ENCODE measurements around the gene PARP16.

Gene PARP16

DNA sequence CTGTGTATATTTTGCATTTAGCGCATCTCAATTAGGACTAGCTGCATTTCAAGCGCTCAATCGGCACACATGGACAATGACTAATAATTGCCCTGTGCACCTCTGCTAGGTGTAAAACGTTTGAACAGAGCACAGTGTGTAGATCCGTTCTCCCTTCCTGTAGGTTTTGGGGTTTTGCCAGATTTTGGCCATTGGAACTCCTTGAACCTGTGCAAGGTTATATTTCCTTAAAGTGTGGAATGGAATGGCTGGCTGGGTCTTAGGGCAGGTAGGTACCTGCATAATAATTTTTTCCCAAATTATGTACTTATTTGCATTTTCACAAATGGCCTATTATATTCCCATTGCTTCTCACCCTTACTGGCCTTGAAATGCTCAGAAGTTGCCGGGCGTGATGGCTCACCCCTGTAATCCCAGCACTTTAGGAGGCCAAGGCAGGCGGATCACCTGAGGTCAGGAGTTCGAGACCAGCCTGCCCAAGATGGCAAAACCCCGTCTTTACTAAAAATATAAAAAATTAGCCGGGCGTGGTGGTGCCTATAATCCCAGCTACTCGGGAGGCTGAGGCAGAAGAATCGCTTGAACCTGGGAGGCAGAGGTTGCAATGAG, 18.6 kb upstream of the PARP16 start:
- no peaks in the 10 kb centered on the region for H3K9me3 ChIP-seq (ENCODE audit: insufficient read depth, low read length, severe bottlenecking)
- peak overlapping the region; percentile 83 for H3K9ac ChIP-seq (ENCODE audit: low read depth, low read length)
- H3K27me3 ChIP-seq (ENCODE audit: insufficient read depth, low read length, poor library complexity), result no peaks in the 10 kb centered on the region
- peak overlapping the region; percentile 36; the same call in 1 of the 2 replicates for H2AFZ ChIP-seq (ENCODE audit: low read depth, low read length)
- no peaks in the 10 kb centered on the region for H3K79me2 ChIP-seq (ENCODE audit: insufficient read depth, low read length)
- no peaks in the 10 kb centered on the region for H4K20me1 ChIP-seq (ENCODE audit: insufficient read depth, low read length)
- H3K27ac ChIP-seq (ENCODE audit: low read length), result peak overlapping the region; percentile 65
- TF ChIP-seq, protein P1, sequence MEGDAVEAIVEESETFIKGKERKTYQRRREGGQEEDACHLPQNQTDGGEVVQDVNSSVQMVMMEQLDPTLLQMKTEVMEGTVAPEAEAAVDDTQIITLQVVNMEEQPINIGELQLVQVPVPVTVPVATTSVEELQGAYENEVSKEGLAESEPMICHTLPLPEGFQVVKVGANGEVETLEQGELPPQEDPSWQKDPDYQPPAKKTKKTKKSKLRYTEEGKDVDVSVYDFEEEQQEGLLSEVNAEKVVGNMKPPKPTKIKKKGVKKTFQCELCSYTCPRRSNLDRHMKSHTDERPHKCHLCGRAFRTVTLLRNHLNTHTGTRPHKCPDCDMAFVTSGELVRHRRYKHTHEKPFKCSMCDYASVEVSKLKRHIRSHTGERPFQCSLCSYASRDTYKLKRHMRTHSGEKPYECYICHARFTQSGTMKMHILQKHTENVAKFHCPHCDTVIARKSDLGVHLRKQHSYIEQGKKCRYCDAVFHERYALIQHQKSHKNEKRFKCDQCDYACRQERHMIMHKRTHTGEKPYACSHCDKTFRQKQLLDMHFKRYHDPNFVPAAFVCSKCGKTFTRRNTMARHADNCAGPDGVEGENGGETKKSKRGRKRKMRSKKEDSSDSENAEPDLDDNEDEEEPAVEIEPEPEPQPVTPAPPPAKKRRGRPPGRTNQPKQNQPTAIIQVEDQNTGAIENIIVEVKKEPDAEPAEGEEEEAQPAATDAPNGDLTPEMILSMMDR (IDR thresholded peaks at IDR 0.05; ENCODE audit: borderline replicate concordance, extremely low read depth, low read length, poor library complexity, severe bottlenecking), result no peak
- TF ChIP-seq EZH2 (IDR thresholded peaks at IDR 0.05; ENCODE audit: borderline replicate concordance, low read depth, low read length, severe bottlenecking), result no peak
- H3K4me3 ChIP-seq (ENCODE audit: low read depth in 1 of 2, low read length in 2 of 2), result peak overlapping the region in 1 of 2 experiments; percentile 21; a peak in 2 of 4 replicates
- ATAC-seq (ENCODE audit: insufficient read depth, low read depth) (no peak), DNase-seq (no peak)
- H3K36me3 ChIP-seq (ENCODE audit: insufficient read depth, low read length), result no peaks in the 10 kb centered on the region
- peak overlapping the region; percentile 59 for H3K4me2 ChIP-seq (ENCODE audit: insufficient read depth, low read length)
- H3K4me1 ChIP-seq (ENCODE audit: insufficient read depth, low read length), result peaks cover 28% of the 10 kb centered on the region

DNA sequence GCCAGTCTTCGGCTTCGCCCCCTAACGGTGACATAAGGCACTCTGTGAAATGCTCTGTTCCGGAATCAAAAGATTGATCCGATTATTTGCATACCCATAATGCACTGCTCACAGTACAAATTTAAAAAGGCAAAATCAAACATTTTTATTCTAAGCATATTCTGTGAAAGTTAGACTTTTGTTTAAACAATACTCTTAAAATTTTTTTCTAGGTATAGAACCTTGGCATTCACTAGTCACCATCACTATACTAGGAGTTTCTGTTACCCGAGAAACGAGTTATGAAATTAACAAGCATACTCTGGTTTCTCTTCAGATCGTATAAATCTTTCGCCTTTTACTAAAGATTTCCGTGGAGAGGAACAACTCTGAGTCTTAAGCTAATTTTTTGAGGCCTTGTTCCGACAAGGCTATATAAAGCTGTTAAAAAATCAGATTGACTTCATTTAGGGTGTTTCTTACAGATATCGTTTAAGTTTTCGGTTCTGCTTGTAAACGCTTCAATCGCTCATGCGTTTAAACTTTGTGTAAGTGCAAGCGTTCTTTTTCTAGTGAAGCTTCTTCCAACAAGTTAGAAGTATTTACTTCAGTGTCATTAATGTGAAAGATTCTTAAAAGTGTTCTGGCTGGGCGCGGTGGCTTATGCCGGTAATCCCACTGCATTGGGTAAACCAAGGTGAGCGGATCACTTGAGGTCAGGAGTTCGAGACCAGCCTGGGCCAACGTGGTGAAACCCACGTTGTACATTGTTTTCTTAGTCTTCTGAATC, 17.9 kb upstream of the PARP16 start, which contains the start of gene RNU5B-1:
Gene RNU5B-1, plus strand, starts transcription at position 297 of the 769 bp plus-strand sequence.
- Histone ChIP-seq H3K36me3 (ENCODE audit: insufficient read depth, low read length) (no peaks in the 10 kb centered on the region), H3K9ac (ENCODE audit: low read depth, low read length) (peak within 1 kb of the TSS; percentile 83), H2AFZ (ENCODE audit: low read depth, low read length) (peak within 1 kb of the TSS; percentile 98), H4K20me1 (ENCODE audit: insufficient read depth, low read length) (no peaks in the 10 kb centered on the region), H3K4me3 (ENCODE audit: low read depth in 1 of 2, low read length in 2 of 2) (peak within 1 kb of the TSS; percentile 32 to 60; a peak in 3 of 4 replicates), H3K4me1 (ENCODE audit: insufficient read depth, low read length) (peaks cover 32% of the 10 kb centered on the region), H3K4me2 (ENCODE audit: insufficient read depth, low read length) (peak within 1 kb of the TSS; percentile 73), H3K79me2 (ENCODE audit: insufficient read depth, low read length) (peaks cover 2% of the 10 kb centered on the region; the same call in 1 of the 2 replicates), H3K9me3 (ENCODE audit: insufficient read depth, low read length, severe bottlenecking) (no peaks in the 10 kb centered on the region), H3K27me3 (ENCODE audit: insufficient read depth, low read length, poor library complexity) (no peaks in the 10 kb centered on the region), H3K27ac (ENCODE audit: low read length) (peak within 1 kb of the TSS; percentile 97)
- peak; percentile 89 for DNase-seq
- ATAC-seq (ENCODE audit: insufficient read depth, low read depth), result peak; percentile 76
- TF ChIP-seq, protein P1 (IDR thresholded peaks at IDR 0.05; ENCODE audit: borderline replicate concordance, extremely low read depth, low read length, poor library complexity, severe bottlenecking), result peak; percentile 86
- TF ChIP-seq EZH2 (IDR thresholded peaks at IDR 0.05; ENCODE audit: borderline replicate concordance, low read depth, low read length, severe bottlenecking), result no peak

DNA sequence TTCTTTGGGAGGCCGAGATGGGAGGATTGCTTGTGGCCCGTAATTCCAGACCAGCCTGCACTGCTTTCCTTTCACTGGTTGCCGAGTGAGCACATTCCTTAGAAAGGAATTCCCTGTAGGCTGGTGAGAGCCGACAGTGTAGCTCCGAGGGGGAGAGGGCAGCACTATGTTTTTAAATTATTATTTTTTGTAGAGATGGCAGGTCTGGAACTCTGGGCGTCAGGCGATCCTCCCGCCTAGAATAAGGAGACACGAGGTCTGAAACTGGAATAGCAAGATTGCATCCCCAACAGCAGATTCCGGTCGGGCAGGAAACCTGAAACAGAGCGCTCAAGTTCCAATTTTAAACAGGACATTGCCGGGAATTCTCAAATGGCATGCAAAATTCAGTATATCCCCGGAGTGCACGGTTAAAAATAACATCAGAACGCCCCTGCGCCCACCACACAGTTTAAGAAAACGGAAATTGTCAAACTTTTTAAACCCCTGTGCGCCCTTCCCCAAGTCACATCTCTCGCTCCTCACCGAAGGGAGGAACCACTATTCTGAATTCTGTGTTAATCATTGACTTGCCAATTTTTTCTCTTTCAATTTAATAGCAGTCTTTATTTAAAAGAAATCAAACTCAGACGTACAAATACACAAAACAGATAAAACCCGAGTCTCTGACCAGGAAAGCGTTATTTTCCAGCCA, 17.2 kb upstream of the PARP16 start:
- ATAC-seq (ENCODE audit: insufficient read depth, low read depth), result peak; percentile 10; the same call in 2 of the 3 replicates
- H3K27ac ChIP-seq (ENCODE audit: low read length), result peak overlapping the region; percentile 97
- H4K20me1 ChIP-seq (ENCODE audit: insufficient read depth, low read length), result no peaks in the 10 kb centered on the region
- H3K9me3 ChIP-seq (ENCODE audit: insufficient read depth, low read length, severe bottlenecking), result no peaks in the 10 kb centered on the region
- DNase-seq, result no peak
- no peak for TF ChIP-seq EZH2 (IDR thresholded peaks at IDR 0.05; ENCODE audit: borderline replicate concordance, low read depth, low read length, severe bottlenecking)
- TF ChIP-seq, protein P1 (IDR thresholded peaks at IDR 0.05; ENCODE audit: borderline replicate concordance, extremely low read depth, low read length, poor library complexity, severe bottlenecking), result no peak
- H3K27me3 ChIP-seq (ENCODE audit: insufficient read depth, low read length, poor library complexity), result no peaks in the 10 kb centered on the region
- H2AFZ ChIP-seq (ENCODE audit: low read depth, low read length), result peak overlapping the region; percentile 98
- H3K9ac ChIP-seq (ENCODE audit: low read depth, low read length), result peak overlapping the region; percentile 83
- H3K36me3 ChIP-seq (ENCODE audit: insufficient read depth, low read length), result no peaks in the 10 kb centered on the region
- peak overlapping the region; percentile 32 to 60; a peak in 3 of 4 replicates for H3K4me3 ChIP-seq (ENCODE audit: low read depth in 1 of 2, low read length in 2 of 2)
- peak overlapping the region; percentile 73 for H3K4me2 ChIP-seq (ENCODE audit: insufficient read depth, low read length)
- peaks cover 40% of the 10 kb centered on the region for H3K4me1 ChIP-seq (ENCODE audit: insufficient read depth, low read length)
- peaks cover 8% of the 10 kb centered on the region for H3K79me2 ChIP-seq (ENCODE audit: insufficient read depth, low read length)

Measured in DND-41 (cell line).